Natural killer cell treated with Interleukin-12 subunit alpha and Interleukin-12 subunit beta and Interleukin-15 and Interleukin-18, amount 100 ng/mL, for 72 hours (primary cell): ENCODE data around the gene PTPRG. TPM values are rescaled to one million over a fixed set of nuclear protein-coding genes. Genes with fewer than 3 reads are reported as not detected.

Experiments used
- ATAC-seq, 2 donors: fragments of 150-1000 bp; cut with Tn5 transposase in 1 of 2; sonication (Bioruptor Pico), chemical (Tn5 transposase) in 1 of 2; 2 replicates each; pipeline ENCODE4 v1.10.0; 2021
- DNase-seq: peaks from one replicate; pipeline ENCODE4 v3.0.0; 2022; ENCODE audit warnings: low spot score
- H3K27ac Mint-ChIP-seq, 2 donors: 1 replicate in 1 of 2; 2 replicates in 1 of 2; pipeline ENCODE4 v1.8.0; 2022; ENCODE audit warnings: mixed read lengths in 2 of 2, mild to moderate bottlenecking in 1 of 2, moderate library complexity in 1 of 2
- H3K27me3 Mint-ChIP-seq, 2 donors: 1 replicate in 1 of 2; 2 replicates in 1 of 2; pipeline ENCODE4 v1.8.0; 2022; ENCODE audit warnings: mixed read lengths in 2 of 2
- H3K36me3 Mint-ChIP-seq: one replicate; pipeline ENCODE4 v1.8.0; 2022; ENCODE audit warnings: mixed read lengths
- H3K4me1 Mint-ChIP-seq, 2 donors: 1 replicate in 1 of 2; 2 replicates in 1 of 2; pipeline ENCODE4 v1.8.0; 2022; ENCODE audit warnings: low read depth in 2 of 2, mixed read lengths in 2 of 2, mild to moderate bottlenecking in 1 of 2
- H3K4me3 Mint-ChIP-seq: one replicate; pipeline ENCODE4 v1.8.0; 2022; ENCODE audit warnings: mixed read lengths
- H3K9me3 Mint-ChIP-seq: 2 replicates; pipeline ENCODE4 v1.8.0; 2022; ENCODE audit warnings: mixed read lengths
- total RNA-seq, 2 donors: library from RNA; stranded (reverse); gene quantifications; one replicate each; pipeline ENCODE4 v1.2.3, GENCODE V29; 2022

PTPRG gene
- total RNA-seq, 2 donors from 2014 or later: 0.33 to 0.93 TPM

DNA sequence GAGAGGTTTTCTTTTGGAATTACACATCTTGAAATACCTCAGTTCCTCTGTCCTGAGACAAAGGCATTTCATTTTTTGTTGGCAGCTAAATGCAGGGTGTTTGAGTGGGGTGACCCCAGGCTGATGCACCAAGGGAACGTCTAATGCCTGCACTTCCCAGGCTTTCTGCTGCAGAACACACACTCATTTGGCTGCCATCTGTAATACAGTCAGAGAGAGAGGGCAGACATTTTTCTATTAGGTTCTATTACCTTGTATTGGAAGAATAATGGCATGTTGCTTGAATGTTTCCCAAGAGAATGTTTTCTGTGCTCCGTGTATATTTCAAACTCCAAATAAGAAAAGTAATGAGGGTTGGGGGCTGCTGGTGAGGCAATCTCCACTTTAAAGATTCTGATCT, 87.1 kb downstream of the PTPRG start:
- ATAC-seq: no peak
- Mint-ChIP-seq H3K9me3 (peaks cover 4% of the 10 kb centered on the region), H3K27ac (no peak overlapping the region), H3K4me3 (no peak overlapping the region), H3K4me1 (no peaks in the 10 kb centered on the region), H3K36me3 (no peaks in the 10 kb centered on the region), H3K27me3 (no peaks in the 10 kb centered on the region)
- DNase-seq: no peak

- ATAC-seq (no peak), DNase-seq (no peak)
- no peak overlapping the region for H3K4me3 Mint-ChIP-seq
- no peaks in the 10 kb centered on the region for H3K36me3 Mint-ChIP-seq
- H3K9me3 Mint-ChIP-seq: peaks cover 4% of the 10 kb centered on the region
- H3K4me1 Mint-ChIP-seq: no peaks in the 10 kb centered on the region
- H3K27ac Mint-ChIP-seq: no peak overlapping the region
- no peaks in the 10 kb centered on the region for H3K27me3 Mint-ChIP-seq
Observed at GRCh38 chr3:61649381-61650170, 88.2 kb downstream of the PTPRG start.

DNA sequence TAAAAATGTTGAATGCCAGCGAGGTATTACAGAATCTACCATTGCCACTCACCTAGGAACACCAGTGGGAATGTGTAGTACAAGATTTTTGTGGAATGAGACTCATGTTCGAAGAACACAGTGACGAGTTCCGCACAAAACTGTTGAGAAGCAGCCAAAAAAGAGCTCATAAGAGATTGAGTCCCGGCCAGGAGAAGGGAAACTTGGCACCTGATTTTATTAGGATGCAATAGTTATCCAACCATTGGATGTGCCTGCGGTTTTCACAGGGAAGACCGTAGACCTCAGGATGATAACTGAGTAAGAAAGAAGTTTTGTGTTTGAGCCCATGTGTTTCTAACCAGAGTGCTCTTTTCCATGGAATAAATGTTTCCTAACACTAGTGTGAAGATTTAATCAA, 88.9 kb downstream of the PTPRG start:
- H3K27ac Mint-ChIP-seq: no peak overlapping the region
- no peaks in the 10 kb centered on the region for H3K4me1 Mint-ChIP-seq
- H3K4me3 Mint-ChIP-seq: no peak overlapping the region
- H3K27me3 Mint-ChIP-seq: no peaks in the 10 kb centered on the region
- no peak for ATAC-seq
- DNase-seq: no peak
- no peaks in the 10 kb centered on the region for H3K36me3 Mint-ChIP-seq
- H3K9me3 Mint-ChIP-seq: peaks cover 4% of the 10 kb centered on the region

DNA sequence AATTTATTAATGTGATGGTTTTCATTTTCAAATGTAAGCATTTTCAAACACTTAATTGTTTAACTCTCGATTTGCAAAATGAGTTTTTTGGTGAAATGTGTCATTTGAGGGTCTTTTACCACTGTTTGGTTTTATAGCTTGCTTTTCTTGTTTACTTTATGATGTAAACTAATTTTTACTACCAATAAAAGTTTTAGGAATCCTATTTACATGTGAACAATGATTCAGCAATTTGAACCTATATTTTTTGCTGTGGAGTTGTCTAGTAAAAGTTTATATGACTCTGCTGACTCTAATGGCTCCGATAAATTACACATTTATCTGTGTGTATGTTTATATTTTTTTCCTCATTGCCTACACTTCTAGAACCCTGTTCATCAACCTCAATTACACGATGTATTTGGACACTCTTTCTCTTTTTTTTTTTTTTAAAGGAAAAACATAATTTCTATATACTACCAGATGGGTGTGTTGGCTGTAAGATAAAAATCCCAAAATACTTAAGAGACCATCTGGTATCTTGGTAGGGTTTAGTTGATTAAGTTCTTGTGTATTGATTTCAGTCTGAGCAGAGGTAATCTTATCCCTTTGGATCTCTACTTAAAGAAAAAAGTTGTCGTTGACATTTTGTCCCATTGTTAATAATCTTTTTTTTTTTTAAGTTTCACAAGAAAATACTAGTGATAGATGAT, 89.5 kb downstream of the PTPRG start:
- Mint-ChIP-seq H3K27ac (no peak overlapping the region), H3K4me1 (no peaks in the 10 kb centered on the region), H3K4me3 (no peak overlapping the region), H3K27me3 (no peaks in the 10 kb centered on the region), H3K36me3 (no peaks in the 10 kb centered on the region), H3K9me3 (peaks cover 4% of the 10 kb centered on the region)
- DNase-seq (no peak), ATAC-seq (no peak)

GRCh38 chr3:61657689-61658088, 96.3 kb downstream of the PTPRG start:
- no peak overlapping the region for H3K27ac Mint-ChIP-seq
- ATAC-seq: no peak
- no peaks in the 10 kb centered on the region for H3K4me1 Mint-ChIP-seq
- DNase-seq: no peak
- no peaks in the 10 kb centered on the region for H3K36me3 Mint-ChIP-seq
- H3K4me3 Mint-ChIP-seq: no peak overlapping the region
- no peaks in the 10 kb centered on the region for H3K27me3 Mint-ChIP-seq
- peaks cover 5% of the 10 kb centered on the region for H3K9me3 Mint-ChIP-seq

DNA sequence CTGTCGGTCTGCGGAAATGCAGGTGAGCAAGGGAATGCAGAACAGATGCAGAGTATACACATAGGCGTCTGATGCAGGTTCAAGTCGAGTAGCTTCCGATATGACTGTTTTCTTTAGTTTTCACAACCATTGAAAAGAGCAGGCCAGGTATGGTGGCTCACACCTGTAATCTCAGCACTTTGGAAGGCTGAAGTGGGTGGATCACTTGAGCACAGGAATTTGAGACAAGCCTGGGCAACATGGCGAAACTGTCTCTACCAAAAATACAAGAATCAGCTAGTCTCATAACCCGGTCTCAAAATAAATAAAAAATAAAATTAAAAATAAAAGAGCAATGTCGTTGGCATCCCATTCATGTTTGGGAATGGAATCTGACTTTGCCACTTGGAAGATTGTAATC, 101.5 kb downstream of the PTPRG start:
- Mint-ChIP-seq H3K4me3 (no peak overlapping the region), H3K4me1 (no peaks in the 10 kb centered on the region), H3K27ac (no peak overlapping the region), H3K36me3 (no peaks in the 10 kb centered on the region), H3K27me3 (no peaks in the 10 kb centered on the region), H3K9me3 (peaks cover 6% of the 10 kb centered on the region)
- no peak for DNase-seq
- no peak for ATAC-seq

- ATAC-seq (no peak), DNase-seq (no peak)
- H3K9me3 Mint-ChIP-seq: peaks cover 6% of the 10 kb centered on the region
- no peak overlapping the region for H3K27ac Mint-ChIP-seq
- H3K4me3 Mint-ChIP-seq: no peak overlapping the region
- no peaks in the 10 kb centered on the region for H3K4me1 Mint-ChIP-seq
- H3K27me3 Mint-ChIP-seq: no peaks in the 10 kb centered on the region
- H3K36me3 Mint-ChIP-seq: no peaks in the 10 kb centered on the region
Observed at GRCh38 chr3:61663356-61664104, 102.2 kb downstream of the PTPRG start.

DNA sequence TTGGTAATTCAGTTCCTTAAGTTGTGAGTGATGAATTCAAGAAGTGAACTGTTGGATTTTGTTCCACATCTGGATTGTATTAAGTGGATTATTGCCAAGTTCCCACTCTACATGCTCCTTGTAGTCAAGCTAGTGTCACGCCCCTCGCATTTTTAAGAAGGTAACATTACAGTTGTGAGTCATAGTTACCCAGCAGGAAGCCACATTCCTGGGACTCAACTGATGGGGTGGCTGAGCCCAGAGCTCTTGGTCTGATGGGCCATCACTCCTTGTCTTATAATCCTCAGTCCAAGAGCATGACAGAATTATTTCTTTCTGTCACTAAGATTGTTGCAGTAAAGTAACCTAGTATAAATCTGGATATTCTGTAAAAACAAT, 102.7 kb downstream of the PTPRG start:
- H3K4me3 Mint-ChIP-seq: no peak overlapping the region
- H3K27ac Mint-ChIP-seq: no peak overlapping the region
- DNase-seq: no peak
- ATAC-seq: no peak
- no peaks in the 10 kb centered on the region for H3K27me3 Mint-ChIP-seq
- H3K9me3 Mint-ChIP-seq: peaks cover 6% of the 10 kb centered on the region
- no peaks in the 10 kb centered on the region for H3K36me3 Mint-ChIP-seq
- H3K4me1 Mint-ChIP-seq: no peaks in the 10 kb centered on the region

- Mint-ChIP-seq H3K27ac (no peak overlapping the region), H3K27me3 (no peaks in the 10 kb centered on the region), H3K4me3 (no peak overlapping the region), H3K9me3 (peaks cover 6% of the 10 kb centered on the region), H3K4me1 (no peaks in the 10 kb centered on the region), H3K36me3 (no peaks in the 10 kb centered on the region)
- ATAC-seq (no peak), DNase-seq (no peak)
Observed at GRCh38 chr3:61665121-61665520, 103.8 kb downstream of the PTPRG start.

DNA sequence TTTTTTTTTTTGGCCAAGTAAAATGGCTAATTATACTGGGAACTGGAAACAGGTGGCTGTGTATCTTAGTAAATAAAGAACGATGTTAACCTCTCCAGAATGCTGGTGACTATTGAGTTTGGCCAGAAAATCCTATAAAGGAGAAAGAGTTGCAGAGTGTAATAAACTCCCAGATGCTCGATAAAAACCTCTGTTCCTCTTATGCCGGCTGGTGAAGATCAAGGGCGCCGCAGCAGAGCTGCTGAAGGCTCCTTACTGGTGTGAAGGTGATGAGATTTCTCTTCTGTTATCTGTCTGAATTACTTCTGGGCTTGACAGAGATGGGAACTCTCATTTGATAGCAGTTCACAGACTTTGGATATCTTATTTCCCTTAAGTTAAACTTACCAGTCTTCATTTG, 104.6 kb downstream of the PTPRG start:
- peaks cover 6% of the 10 kb centered on the region for H3K9me3 Mint-ChIP-seq
- ATAC-seq: no peak

DNA sequence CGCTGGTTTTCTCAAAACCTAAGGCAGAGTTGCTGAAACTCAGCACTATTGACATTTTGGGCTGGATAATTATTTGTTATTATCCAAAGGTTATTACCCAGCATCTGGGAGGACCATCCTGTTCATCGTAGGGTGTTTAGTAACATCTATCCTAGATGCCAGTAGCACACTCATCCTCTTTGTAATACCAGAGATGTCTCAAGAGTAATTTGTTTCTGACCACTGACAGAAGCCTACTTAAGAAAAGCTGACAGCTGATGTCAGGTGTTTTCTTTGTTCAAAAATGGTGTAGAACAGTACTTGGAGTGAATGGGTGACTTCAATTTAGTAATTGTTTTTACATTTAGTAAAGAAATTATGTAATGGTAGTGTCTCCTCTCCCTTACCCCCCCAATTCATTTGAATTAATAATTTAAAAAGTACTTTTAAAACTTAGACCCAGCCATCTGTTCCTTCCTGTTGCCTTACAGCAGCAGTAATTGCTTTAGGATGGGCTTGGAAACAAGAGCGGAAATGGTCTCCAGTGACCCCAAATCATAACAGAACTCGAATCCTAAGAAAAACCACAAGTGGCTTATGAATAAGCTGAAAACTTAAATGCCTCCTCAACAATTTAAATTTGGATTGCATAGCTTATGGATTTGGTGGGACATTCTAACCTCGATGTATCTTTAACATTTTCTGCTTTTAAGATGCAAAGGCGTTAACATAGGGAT, 105.4 kb downstream of the PTPRG start:
- ATAC-seq: no peak
- DNase-seq: no peak
- Mint-ChIP-seq H3K4me3 (no peak overlapping the region), H3K27ac (no peak overlapping the region), H3K36me3 (no peaks in the 10 kb centered on the region), H3K4me1 (no peaks in the 10 kb centered on the region), H3K27me3 (no peaks in the 10 kb centered on the region), H3K9me3 (peaks cover 6% of the 10 kb centered on the region)

More for the DNA sequence above, 104.6 kb downstream of the PTPRG start:
- no peaks in the 10 kb centered on the region for H3K36me3 Mint-ChIP-seq
- H3K27me3 Mint-ChIP-seq: no peaks in the 10 kb centered on the region
- no peak overlapping the region for H3K27ac Mint-ChIP-seq
- no peaks in the 10 kb centered on the region for H3K4me1 Mint-ChIP-seq
- no peak for DNase-seq
- no peak overlapping the region for H3K4me3 Mint-ChIP-seq

DNA sequence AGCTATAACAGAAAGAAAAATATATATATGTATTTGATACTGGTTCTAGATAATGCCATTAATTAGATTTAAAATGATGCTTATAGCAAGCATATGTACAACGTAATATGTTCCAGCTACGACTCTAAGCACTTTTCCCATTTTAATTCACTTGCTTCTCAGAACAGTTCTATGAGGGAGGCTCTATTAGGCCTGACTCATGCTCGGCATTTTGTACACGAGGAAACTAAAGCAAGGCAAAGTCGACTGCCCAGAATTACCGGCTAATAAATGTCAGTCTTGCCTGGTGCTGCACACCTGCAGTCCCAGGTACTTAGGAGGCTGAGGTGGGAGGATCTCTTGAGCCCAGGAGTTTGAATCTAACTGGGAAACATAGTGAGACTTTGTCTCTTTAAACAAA, 106.0 kb downstream of the PTPRG start:
- Mint-ChIP-seq H3K4me1 (no peaks in the 10 kb centered on the region), H3K36me3 (no peaks in the 10 kb centered on the region), H3K27me3 (no peaks in the 10 kb centered on the region), H3K4me3 (no peak overlapping the region), H3K9me3 (peaks cover 4% of the 10 kb centered on the region), H3K27ac (no peak overlapping the region)
- ATAC-seq: no peak
- DNase-seq: no peak

DNA sequence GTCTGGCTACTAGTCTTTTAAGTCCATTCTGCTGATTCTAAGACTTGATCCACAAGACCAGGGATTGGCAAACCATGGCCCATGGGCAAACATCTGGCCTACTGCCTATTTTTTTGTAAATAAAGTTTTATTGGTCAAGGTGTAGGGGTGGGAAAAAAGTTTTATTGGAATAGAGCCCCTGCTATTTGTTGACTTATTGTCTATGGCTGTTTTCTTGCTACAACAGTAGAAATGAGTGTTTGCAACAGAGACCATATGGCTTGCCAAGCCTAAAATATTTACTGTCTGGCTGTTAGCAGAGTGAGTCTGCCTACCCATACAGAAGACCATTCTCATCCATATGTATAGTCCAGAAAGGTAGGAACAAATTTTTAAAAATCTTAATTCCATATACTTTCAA, 106.4 kb downstream of the PTPRG start:
- DNase-seq: no peak
- no peaks in the 10 kb centered on the region for H3K9me3 Mint-ChIP-seq
- no peaks in the 10 kb centered on the region for H3K4me1 Mint-ChIP-seq
- ATAC-seq: no peak
- H3K27me3 Mint-ChIP-seq: no peaks in the 10 kb centered on the region
- no peaks in the 10 kb centered on the region for H3K36me3 Mint-ChIP-seq
- H3K4me3 Mint-ChIP-seq: no peak overlapping the region
- H3K27ac Mint-ChIP-seq: no peak overlapping the region
